Endothelial cell of umbilical vein (primary cell): ENCODE measurements around the gene EIF2A. TPM values are rescaled to one million over a fixed set of nuclear protein-coding genes. Genes with fewer than 3 reads are reported as not detected.
A peak's percentile ranks its signal among the peaks of the same experiment; 100 is the strongest.

Experiments used
- BruUV-seq: library from RNA; stranded (reverse); fragments of 400-500 nt; replicated peaks from 2 replicates; lab custom pipeline; 2021; lab: Mats Ljungman, UMichigan
- CTCF ChIA-PET: fragments of 300-600, 350-600 bp; sonication (Branson Sonifier 250); formaldehyde crosslinking; loops from one replicate; lab custom pipeline; 2021; ENCODE audit warnings: antibody characterized with exemption, inconsistent platforms; lab: Charles Lee
- POLR2A ChIA-PET: fragments of 300-600, 350-600 bp; sonication (Branson Sonifier 250); formaldehyde crosslinking; loops from one replicate; lab custom pipeline; 2021; ENCODE audit warnings: antibody characterized with exemption, inconsistent platforms; lab: Charles Lee
- DNase-seq: peaks from one replicate; pipeline ENCODE4 v3.0.0-alpha.2; 2011; ENCODE audit warnings: low read depth, low spot score
- FAIRE-seq: peaks from 2 replicates; lab custom pipeline; 2011; peaks lifted over from hg19 to GRCh38; lab: Jason Lieb, UNC
- H2AFZ ChIP-seq: 2 replicates; pipeline ENCODE4 v1.6.0; 2012; ENCODE audit warnings: low read depth, low read length, control low read depth, inconsistent platforms
- H3K27ac ChIP-seq: 2 replicates; pipeline ENCODE4 v1.5.1; 2011; ENCODE audit warnings: low read depth, mild to moderate bottlenecking, control low read depth, low read length, moderate library complexity; ENCODE audit not compliant: insufficient read depth
- H3K27me3 ChIP-seq, 2 experiments: 2 replicates each; pipeline versions ENCODE4 v1.6.0 to v1.6.1; 2011; ENCODE audit warnings: low read length in 2 of 2, mixed read lengths in 1 of 2; ENCODE audit not compliant: control insufficient read depth in 2 of 2, insufficient read depth in 2 of 2
- H3K36me3 ChIP-seq, 2 experiments: 2 replicates in 1 of 2; 3 replicates in 1 of 2; pipeline ENCODE4 v1.5.1; 2011; ENCODE audit warnings: low read length in 2 of 2, mild to moderate bottlenecking in 1 of 2, moderate library complexity in 1 of 2; ENCODE audit not compliant: control insufficient read depth in 2 of 2, insufficient read depth in 2 of 2; ENCODE audit errors: extremely low read depth in 1 of 2
- H3K4me1 ChIP-seq: 3 replicates; pipeline ENCODE4 v1.5.1; 2011; ENCODE audit warnings: mild to moderate bottlenecking, low read length; ENCODE audit not compliant: control insufficient read depth, insufficient read depth; ENCODE audit errors: extremely low read depth
- H3K4me2 ChIP-seq: 2 replicates; pipeline ENCODE4 v1.6.1; 2011; ENCODE audit warnings: low read length, control low read depth, mixed read lengths; ENCODE audit not compliant: insufficient read depth
- H3K4me3 ChIP-seq, 3 experiments: fragments of 200-600 bp in 1 of 3; sonication (generic), shearing (Covaris generic) in 1 of 3; replicated peaks in 1 of 3; 2 replicates each; pipeline ENCODE4 v1.5.1; 2011 to 2016; ENCODE audit warnings: control low read depth in 3 of 3, low read length in 3 of 3, mild to moderate bottlenecking in 2 of 3, inconsistent platforms in 1 of 3, low read depth in 1 of 3, moderate library complexity in 1 of 3; ENCODE audit not compliant: insufficient read depth in 1 of 3
- H3K79me2 ChIP-seq: 2 replicates; pipeline ENCODE4 v1.6.0; 2012; ENCODE audit warnings: low read length, inconsistent platforms; ENCODE audit not compliant: control insufficient read depth, insufficient read depth
- H3K9ac ChIP-seq: replicated peaks from 2 replicates; pipeline ENCODE3; 2011; ENCODE audit warnings: low read length, control low read depth; ENCODE audit not compliant: insufficient read depth; ENCODE audit errors: extremely low read depth
- H3K9me1 ChIP-seq: replicated peaks from 3 replicates; pipeline ENCODE4 v1.6.0; 2011; ENCODE audit warnings: mild to moderate bottlenecking, low read length; ENCODE audit not compliant: control insufficient read depth, insufficient read depth; ENCODE audit errors: extremely low read depth
- H3K9me3 ChIP-seq: replicated peaks from 2 replicates; pipeline ENCODE4 v1.5.1; 2012; ENCODE audit warnings: low read length, inconsistent platforms; ENCODE audit not compliant: control insufficient read depth, insufficient read depth
- H4K20me1 ChIP-seq: replicated peaks from 2 replicates; pipeline ENCODE3; 2011; ENCODE audit warnings: mild to moderate bottlenecking, low read length; ENCODE audit not compliant: control insufficient read depth, insufficient read depth; ENCODE audit errors: extremely low read depth
- FOS ChIP-seq: IDR thresholded peaks from 2 replicates; pipeline ENCODE4 v1.6.1; 2011; ENCODE audit warnings: mild to moderate bottlenecking, low read length, moderate library complexity, borderline replicate concordance; ENCODE audit not compliant: insufficient read depth
- GATA2 ChIP-seq: IDR thresholded peaks from 2 replicates; pipeline ENCODE4 v1.7.0; 2011; ENCODE audit warnings: low read depth, mild to moderate bottlenecking, moderate library complexity, mixed read lengths, low read length; ENCODE audit not compliant: insufficient read length, insufficient read depth
- JUN ChIP-seq: IDR thresholded peaks from 2 replicates; pipeline ENCODE4 v1.6.1; 2011; ENCODE audit warnings: borderline replicate concordance, low read depth; ENCODE audit not compliant: insufficient read length, insufficient read depth
- MYC ChIP-seq: IDR thresholded peaks from one replicate; pipeline ENCODE4 v1.6.1; 2011; ENCODE audit warnings: mild to moderate bottlenecking, low read depth, low read length
- POLR2A ChIP-seq: IDR thresholded peaks from 2 replicates; pipeline ENCODE4 v1.6.1; 2012; ENCODE audit warnings: low read depth, mild to moderate bottlenecking, control low read depth, low read length
- POLR2AphosphoS5 ChIP-seq: IDR thresholded peaks from 2 replicates; pipeline ENCODE4 v1.6.1; 2012; ENCODE audit warnings: low read depth, mild to moderate bottlenecking, control low read depth, low read length, moderate library complexity; ENCODE audit not compliant: insufficient read depth
- dilution Hi-C: fragments of 300-500 bp; cut with MboI; formaldehyde crosslinking; loops from one replicate; pipeline ENCODE4 v1.15.0; 2019; ENCODE audit warnings: low sequenced_read_pairs; ENCODE audit not compliant: extremely low pct_ligation_motif_present
- intact Hi-C: fragments of 100-400 bp; cut with micrococcal nuclease; formaldehyde crosslinking; loops from one replicate; pipeline ENCODE4 v1.10.0; 2022
- polyA plus RNA-seq, 4 experiments: library from polyadenylated mRNA; depleted of rRNA in 3 of 4; stranded (reverse) in 3 of 4; unstranded in 1 of 4; fragments of >200 nt; gene quantifications; 2 replicates each; pipeline versions ENCODE4 v1.2.1 to v1.2.3, GENCODE V29; 2011 to 2012; ENCODE audit warnings: missing spikeins in 1 of 4
- total RNA-seq: library from RNA; stranded (reverse); gene quantifications from 2 replicates; pipeline ENCODE4 v1.2.3, GENCODE V29; 2021

The EIF2A gene
- total and polyA plus RNA-seq, 2 donors (not counting 3 experiments of a cell fraction or from before 2014, with no cell fraction given), result 85.2 to 97.6 TPM

DNA sequence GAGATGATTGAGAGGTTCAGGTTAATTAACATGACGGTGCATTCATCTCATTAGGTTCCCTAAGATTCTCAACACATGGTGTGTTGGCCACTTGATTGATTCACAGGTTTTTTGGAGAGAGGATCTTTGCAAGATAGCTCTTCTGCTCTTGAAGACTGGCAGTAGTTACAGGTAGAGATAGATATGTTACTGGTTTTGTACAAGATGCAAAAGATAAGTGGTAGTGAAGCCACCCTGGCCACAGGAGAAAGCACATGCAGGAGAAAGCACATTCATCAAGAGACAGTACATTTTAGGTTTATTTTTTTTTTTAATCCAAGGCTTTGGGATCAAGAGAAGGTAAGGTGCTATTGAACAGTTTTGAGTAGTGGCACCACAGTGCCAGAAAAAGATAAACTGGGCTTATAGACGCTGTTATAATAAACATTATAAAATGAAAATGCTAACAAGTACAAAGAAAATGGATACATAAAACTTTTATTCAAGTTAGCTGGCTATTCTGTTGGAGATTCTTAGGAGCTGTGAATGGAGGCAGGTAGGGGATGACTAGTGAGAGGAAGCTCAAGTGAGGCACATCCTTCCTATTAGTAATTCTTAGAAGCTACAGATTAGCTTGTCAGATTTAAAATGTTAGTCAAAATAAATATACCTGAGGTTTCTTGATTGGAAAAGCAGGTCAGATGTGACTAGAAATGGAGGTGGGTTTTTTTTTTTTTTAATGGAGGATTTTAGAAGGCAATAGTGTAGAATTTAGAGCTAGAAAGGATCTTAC is 67.3 kb downstream of the EIF2A start:
- H3K79me2 ChIP-seq, result peaks cover 79% of the 10 kb centered on the region
- peak overlapping the region; percentile 11 for H3K27ac ChIP-seq
- ChIA-PET POLR2A (no interaction called here), CTCF (interaction anchor here (0.7 to 1.3 kb wide), 3 partner anchors 11 to 149 kb away, joined by 3 to 5 read pairs (median 3); partner anchors contain the start of genes SELENOT and SIAH2)
- DNase-seq, result peak; percentile 32
- H3K4me2 ChIP-seq, result peak overlapping the region; percentile 57
- H3K9me3 ChIP-seq, result no peaks in the 10 kb centered on the region
- H2AFZ ChIP-seq, result no peak overlapping the region
- H3K9me1 ChIP-seq, result no peaks in the 10 kb centered on the region
- H3K9ac ChIP-seq, result no peak overlapping the region
- H3K4me1 ChIP-seq, result peaks cover 18% of the 10 kb centered on the region
- H3K4me3 ChIP-seq, result peak overlapping the region in 1 of 3 experiments; percentile 16
- no peaks in the 10 kb centered on the region for H3K36me3 ChIP-seq
- no peak for FAIRE-seq
- peaks cover 5% of the 10 kb centered on the region for H4K20me1 ChIP-seq
- H3K27me3 ChIP-seq, result no peaks in the 10 kb centered on the region
- TF ChIP-seq MYC (no peak), POLR2AphosphoS5 (no peak), JUN (peak; percentile 37), GATA2 (peak; percentile 22), FOS (peak; percentile 52), POLR2A (no peak)
- BruUV-seq, result no TSS peak
- dilution Hi-C loops (no loop called here), intact Hi-C loops (loop anchor here (1.0 kb wide), 1 partner anchor 11 kb away; the partner anchor contains the start of gene SELENOT)
